ENCODE measurements around the gene PKP3.
A peak's percentile ranks its signal among the peaks of the same experiment; 100 is the strongest.

The PKP3 gene

DNA sequence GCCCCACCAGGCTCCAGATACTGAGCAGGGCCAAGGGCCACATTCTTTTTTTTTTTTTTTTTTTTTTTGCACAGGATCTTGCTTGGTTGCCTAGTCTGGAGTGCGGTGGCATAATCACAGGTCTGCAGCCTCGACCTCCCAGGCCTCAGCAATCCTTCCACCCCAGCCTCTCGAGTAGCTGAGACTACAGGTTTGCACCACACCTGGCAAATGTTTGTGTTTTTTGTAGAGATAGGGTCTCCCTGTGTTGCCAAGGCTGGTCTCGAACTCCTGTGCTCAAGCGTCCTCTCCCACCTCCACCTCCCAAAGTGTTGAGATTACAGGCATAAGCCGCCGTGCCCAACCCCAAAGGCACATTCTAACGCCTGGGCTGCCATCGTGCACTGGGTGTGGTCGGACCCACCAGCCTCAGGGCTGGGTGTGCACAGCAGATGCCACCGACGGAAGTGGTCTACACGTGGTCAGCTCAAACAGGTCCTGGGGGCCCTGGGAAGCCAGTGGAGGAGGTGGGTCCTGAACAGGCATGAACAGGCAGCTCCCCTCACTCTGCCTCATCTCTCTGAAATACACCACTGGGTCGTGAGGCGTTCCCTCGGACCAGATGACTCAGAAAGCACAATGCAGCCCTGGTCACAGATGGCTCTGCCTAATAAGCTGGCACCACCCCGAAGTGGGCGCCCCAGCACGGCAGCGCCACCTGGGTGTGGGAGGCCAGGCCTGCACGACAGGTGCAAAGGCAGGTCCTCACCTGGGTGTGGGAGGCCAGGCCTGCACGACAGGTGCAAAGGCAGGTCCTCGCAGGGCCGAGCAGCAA, 29.9 kb upstream of the PKP3 start:
- peak; percentile 83 for DNase-seq

DNA sequence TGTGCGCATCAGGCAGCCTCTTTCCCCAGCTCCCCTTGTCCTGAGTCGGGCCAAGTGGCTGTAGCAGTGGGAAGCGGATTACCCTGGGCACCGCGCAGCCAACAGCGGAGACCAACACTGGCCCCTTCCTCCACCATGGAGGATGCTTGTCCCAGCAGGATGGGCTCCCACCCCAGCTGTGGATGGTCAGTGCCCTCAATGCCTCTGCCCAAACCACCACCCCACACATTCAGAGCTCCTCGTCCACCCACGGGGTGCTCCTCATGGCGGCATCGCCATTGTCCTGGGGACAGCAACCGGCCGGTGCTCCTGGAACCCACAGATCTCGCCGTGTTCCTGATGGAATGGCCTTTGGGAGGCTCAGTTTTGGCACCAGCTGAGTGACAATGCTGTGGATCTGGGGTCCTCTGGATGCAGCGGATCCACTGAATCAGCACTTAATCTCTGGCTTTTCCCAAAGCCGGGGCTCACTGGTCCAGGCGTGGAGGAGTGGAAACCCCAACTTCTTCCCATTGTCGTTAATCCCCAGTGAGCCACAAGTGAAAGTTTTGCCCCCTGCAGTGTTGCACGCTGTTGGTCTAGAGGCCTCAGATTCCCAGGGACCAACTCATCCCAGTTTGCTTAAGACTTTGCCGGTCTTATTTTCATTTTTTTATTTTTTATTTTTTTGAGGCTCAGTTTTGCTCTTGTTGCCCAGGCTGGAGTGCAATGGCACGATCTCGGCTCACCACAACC, 28.9 kb upstream of the PKP3 start:
- no peak for DNase-seq

DNA sequence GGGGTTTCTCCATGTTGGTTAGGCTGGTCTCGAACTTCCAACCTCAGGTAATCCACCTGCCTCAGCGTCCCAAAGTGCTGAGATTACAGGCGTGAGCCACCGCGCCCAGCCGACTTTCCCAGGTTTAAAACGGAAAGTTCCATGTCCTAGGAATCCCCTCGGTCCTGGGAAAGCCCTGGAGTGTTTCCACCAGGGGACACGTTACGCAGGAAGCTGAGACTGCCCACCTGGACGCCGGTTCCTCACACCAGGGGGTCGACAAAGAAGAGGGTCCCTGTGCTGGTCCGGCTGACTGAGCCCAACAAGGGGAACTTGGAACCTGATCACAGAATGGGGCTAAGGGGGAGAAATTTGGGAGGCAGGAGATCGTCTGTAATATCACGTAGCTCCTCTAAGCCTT, 28.2 kb upstream of the PKP3 start:
- DNase-seq: no peak

DNA sequence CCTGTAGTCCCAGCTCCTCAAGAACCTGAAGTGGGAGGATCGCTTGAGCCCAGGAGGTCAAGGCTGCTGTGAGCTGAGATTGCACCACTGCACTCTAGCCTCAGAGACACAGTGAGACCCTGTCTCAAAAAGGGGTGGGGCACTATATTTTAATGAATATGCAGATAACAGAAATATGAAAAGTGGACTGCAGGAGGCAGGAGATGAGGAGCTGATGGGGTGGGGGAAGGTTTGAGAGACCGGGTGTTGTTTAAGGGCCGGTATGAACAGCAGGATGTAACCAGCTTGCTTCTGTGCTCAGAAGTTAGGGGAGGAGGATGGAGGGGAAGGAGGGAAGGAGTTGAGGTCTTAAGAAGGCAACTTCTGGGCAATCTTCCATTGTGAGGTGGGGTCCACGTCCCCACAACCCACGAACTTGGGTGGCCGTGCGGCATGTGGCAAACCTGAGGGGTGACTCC, 26.0 kb upstream of the PKP3 start:
- no peak for DNase-seq

DNA sequence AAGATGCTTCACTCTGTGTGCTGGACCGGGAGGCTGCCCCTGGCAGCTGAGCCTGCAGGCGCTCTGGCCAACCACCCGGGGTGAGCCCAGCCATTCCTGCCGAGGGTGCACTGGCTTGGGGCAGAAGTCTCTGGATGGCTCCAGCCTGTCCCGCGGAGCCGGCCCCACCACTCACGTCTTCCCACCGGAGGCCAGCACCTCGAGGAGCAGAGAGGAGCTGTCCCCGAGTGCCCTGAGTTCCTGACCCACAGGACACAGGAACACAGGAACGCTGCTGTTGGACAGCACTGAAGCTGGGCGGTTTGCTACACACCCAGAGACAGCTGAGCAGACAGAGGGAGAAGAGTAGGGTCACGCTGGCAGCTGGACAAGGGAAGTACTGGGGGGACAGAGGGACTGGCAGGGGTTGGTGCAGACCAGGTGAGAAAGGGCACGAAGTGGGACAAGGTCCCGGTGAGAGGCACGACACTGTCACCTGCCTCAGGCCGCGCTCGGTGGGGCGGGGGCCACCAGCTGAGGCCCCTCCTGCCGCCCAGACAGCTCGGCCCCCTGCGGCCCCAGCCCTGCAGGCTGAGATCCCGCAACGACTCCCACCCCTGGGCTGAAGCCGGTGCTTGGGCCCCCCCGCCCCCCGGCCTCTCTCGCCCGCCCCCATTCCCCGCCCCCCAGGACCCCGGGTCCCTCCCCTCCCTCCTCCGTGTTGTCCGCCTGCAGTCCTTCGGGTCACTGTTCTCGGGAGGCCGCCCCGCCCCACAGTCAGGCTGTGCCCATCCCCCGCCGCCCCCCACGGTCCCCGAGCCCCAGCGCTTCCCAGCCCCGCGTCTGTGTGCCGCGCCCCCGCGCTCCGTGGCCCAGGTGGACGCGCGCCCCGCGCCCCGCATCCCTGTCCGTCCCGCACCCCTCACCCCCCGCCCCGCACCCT, 25.3 kb upstream of the PKP3 start:
- DNase-seq: no peak

DNA sequence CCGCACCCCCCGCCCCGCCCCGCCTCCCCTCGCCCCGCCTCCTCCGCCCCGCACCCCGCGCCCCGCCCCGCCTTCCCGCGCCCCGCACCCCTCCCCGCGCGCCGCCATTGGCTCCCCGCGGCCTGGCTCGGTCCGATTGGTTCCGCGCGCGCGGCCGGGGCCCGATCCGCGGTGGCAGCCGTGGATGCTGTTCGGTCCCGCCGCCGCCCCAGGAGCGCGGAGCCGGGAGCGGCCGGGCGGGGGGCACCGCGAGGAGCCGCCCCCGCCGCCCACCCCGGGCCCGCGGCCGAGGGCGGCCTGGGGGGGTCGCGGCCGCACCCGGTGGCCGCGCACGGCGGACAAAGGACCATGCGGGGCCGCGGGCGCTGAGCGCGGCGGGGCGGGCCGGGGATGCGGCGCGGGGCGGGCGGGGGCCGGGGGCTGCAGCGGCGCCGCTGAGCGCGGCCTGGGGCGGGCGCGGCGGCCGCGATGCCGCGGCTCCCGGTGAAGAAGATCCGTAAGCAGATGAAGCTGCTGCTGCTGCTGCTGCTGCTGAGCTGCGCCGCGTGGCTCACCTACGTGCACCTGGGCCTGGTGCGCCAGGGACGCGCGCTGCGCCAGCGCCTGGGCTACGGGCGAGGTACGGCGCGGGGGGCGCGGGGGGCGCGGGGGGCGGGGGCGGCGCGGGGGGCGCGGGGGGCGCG, 24.5 kb upstream of the PKP3 start, which contains the start of gene B4GALNT4:
Gene B4GALNT4 (plus strand): TSS at position 164 of the 683 bp plus-strand sequence. CDS start 305 bp downstream, at position 469.
- peak; percentile 37 for DNase-seq

DNA sequence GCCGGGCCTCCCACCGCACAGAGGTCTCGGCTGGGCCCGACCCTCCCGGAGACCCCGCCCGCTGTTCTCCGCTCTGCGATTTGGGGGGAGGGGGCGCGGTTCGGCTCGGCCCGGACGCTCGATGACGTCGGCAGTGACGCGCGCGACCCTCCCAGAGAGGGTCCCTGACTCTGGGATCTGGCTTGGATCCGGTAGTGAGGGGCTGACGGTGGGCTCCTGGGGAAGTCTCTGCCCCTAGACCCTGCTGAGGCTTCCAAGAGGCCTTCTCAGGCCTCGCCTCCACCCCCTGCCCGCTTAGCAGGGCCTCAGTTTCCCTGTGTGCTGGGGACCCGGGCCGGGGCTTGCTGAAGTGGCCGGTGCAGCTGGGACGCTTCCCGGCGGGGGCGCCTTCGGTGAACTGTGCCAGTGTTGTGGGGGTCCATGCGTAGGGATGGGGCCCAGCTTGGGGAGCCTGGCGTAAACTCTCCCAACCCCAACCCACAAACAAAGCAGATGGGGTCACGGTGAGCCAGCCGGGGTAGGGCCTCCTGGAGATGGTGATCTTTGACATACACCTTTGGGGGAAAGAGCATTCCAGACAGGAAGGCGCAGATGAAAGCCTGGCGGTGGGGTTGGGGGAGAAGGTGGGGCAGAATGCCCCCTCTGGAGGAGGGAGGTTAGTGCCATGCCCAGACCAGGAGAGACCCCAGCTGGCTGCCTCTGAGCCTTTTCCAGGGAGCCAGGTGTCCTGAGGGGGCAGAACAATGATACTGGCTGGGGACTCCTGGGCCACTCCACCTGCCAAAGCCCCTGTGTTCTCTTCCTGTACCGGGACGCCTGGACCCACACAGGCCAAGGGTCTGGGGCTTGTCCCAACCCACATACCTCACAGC, 23.7 kb upstream of the PKP3 start:
- no peak for DNase-seq

DNA sequence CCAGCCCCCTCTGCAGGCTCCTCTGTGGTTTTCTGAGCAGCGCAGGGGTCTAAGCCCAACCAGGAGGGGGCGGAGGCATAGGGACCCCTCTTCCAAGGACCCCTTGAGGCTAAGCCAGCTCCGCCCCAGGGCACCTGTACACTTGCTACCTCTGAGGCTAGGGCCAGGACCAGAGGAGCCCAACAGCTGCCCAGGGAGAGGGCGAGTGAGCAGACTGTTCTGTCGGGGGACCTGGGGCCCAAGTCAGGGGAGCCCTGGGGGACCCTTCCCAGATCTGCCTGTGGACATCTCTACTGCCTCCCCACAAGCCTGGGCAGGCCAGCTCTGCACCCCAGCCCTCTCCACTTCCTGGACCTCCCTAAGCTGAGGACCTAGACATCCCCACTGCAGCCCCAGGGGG, 23.0 kb upstream of the PKP3 start:
- no peak for DNase-seq

DNA sequence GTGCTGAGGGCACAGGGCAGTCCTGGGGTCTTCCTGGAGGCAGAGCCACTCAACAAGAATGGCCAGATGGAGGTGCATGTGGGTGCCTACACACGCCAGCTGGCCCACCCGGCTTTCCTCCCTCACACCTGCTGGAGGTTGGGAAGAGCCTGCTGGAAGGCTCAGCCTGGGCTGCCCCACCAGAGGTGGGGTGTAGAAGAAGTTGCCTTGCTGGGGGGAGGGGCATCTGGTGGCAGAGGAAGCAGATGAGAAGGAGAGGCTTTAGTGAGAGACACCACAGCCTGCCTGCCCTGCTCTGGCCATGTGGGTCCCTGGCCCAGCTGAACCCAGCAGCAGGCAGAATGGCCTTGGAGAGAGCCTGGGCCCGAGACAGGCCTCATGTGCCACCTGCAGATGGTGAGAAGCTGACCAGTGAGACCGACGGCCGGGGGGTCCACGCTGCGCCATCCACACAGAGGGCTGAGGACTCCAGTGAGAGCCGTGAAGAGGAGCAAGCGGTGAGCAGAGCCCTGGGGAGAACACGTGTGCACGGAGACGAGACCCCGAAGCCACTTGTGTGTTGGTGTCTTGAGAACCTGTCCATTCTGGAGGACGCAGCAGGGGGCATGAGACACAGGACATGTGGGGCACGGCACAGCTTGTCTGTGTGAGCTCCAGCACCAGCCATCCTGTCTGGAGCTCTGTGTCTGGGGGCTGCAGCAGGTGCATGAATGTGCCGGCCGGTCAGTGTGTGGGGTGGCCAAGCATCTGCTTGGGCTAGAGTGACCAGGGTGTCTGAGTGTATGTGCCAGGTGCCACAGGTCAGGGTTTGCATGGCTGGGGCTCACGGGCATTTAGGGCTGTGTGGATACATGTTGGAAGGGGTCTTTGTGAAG, 22.1 kb upstream of the PKP3 start:
- no peak for DNase-seq

DNA sequence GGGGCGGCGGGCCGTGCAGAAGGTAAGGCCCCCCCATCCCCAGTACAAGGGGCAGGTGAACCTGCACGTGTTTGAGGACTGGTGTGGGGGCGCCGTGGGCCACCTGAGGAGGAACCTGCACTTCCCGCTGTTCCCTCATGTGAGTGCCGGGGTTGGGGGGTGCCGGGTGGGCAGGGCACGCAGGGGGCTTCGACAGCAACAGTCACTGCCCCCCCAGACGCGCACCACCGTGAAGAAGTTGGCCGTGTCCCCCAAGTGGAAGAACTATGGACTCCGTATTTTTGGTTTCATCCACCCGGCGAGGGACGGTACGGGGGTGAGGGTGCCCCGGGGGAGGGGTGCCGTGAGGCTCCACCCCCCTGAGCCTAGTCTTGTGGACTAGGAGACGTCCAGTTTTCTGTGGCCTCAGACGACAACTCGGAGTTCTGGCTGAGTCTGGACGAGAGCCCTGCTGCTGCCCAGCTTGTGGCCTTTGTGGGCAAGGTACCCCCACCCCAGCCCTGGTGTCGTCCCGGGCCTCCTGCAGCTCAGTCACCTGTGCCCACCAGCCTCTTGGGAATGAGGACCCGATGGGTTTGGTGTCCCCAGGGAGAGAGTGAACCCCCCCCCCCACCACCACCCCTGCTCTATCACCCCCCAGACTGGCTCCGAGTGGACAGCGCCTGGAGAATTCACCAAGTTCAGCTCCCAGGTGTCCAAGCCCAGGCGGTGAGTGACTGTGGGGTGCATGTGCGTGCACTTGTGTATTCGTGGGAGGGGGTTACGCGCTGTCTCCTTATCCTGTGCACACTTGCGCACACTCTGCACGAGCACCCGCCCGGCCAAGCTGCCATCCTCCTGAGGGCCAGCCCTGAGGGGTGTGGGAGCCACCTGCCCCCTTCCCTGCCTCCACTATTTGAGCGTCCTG, 20.9 kb upstream of the PKP3 start:
- DNase-seq: no peak

DNA sequence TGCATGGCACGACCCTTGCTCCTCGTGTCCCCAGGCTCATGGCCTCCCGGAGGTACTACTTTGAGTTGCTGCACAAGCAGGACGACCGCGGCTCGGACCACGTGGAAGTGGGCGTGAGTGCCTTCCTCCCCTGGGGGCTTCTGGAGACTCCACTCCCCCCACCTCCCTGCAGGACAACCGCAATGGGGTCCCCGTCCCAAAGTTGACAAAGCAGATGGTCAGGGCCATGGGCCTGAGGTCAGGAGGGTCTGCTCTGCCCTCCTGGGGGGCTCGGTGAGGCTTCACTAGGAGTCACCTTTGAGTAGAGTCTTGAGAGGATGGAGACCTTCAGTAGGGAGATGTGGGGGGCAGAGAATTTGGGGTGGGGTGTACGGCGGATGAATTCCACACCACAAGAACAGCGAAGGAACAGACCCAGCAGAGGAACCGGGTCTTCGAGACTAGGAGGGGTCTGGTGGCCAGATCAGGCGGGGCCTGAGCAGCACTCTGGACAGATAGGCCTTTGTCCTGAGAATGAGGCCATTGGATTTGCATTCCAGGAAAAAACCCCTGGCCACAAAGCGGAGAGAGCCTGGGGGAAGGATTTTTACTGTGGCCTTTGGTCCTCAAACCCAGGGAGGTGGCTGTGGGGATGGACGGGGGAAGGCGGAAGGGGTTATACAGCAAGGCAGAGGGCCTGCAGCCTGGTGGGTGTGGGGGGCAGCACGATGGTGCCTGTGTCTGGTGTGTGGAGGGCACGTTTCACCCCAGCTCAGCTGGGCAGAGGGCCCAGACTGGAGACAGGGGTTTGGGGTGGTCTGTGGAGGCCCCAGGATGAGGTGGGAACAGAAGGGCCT, 20.1 kb upstream of the PKP3 start:
- no peak for DNase-seq

DNA sequence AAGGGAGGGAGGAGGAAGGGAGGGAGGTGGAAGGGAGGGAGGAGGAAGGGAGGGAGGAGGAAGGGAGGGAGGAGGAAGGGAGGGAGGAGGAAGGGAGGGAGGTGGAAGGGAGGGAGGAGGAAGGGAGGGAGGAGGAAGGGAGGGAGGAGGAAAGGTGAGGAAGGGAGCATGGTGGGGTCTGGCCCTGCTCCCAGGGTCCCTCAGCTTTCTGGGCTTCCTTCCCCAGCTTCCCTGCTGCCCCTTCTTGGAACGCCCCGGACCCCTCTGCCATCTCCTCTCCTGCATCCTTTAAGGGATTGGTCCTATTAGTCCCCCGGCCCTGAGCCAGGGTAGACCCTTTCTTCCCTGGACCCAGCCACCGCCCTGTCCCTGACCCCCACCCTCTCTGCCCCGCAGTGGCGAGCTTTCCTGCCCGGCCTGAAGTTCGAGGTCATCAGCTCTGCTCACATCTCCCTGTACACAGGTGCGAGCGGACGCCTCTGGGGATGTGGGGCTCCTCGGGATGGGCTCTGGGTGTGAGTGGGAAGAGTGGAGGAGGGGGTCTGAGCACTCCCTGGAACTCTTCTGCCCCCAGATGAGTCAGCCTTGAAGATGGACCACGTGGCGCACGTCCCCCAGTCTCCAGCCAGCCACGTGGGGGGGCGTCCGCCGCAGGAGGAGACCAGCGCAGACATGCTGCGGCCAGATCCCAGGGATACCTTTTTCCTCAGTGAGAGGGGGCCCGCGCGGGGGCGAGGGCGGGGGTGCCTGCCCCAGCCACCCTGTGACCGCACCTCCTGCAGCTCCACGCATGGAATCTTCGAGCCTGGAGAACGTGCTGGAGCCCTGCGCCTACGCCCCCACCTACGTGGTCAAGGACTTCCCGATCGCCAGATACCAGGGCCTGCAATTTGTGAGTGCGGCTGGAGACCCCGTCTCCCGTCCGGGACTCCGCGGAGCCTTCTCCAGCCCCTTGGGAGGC, 18.7 kb upstream of the PKP3 start:
- DNase-seq: no peak

DNA sequence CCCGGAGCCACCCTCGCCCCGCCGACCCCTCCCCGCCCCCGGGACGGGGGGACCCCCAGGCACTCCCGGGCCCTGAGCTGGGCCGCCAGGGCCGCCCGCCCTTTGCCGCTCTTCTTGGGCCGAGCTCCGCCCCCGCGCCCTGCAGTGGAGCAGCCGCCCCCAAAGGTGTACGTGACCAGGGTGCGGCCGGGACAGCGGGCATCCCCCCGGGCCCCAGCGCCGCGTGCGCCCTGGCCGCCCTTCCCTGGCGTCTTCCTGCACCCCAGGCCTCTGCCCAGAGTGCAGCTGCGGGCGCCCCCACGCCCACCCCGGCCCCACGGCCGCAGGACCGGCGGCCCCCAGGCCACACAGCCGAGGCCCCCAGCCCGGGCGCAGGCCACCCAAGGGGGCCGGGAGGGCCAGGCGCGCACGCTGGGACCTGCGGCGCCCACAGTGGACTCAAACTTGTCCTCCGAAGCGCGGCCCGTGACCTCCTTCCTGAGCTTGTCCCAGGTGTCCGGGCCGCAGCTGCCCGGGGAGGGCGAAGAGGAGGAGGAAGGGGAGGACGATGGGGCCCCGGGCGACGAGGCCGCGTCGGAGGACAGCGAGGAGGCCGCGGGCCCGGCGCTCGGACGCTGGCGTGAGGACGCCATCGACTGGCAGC, 17.4 kb upstream of the PKP3 start:
- DNase-seq: no peak

DNA sequence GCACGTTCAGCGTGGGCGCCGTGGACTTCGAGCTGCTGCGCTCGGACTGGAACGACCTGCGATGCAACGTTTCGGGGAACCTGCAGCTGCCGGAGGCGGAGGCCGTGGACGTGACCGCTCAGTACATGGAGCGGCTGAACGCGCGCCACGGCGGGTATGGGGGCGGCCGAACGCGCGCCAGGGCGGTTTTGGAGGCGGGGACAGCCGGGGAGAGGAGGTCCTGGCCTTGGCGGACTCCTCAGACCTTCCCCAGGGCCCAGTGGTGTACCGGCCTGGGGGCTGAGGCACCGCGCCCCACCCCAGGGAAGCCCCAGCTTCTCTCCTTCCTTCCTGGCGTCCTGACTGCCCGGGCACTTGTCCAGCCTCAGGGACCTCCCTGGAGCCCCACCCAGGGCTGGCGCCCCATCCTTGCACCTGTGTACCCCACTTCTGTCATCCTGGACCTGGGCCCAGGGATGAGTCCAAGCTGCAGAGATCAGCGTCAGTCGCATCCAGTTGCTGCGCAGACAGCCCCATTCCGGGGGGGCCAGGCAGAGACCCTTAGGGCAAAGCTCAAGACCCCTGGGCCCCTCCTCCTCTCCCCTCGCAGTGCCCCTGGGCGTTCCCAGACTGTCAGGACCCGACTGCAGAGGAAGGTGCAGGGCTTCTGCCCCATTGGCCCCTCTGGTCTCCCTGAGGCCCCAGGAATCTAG, 16.7 kb upstream of the PKP3 start:
- DNase-seq: no peak

DNA sequence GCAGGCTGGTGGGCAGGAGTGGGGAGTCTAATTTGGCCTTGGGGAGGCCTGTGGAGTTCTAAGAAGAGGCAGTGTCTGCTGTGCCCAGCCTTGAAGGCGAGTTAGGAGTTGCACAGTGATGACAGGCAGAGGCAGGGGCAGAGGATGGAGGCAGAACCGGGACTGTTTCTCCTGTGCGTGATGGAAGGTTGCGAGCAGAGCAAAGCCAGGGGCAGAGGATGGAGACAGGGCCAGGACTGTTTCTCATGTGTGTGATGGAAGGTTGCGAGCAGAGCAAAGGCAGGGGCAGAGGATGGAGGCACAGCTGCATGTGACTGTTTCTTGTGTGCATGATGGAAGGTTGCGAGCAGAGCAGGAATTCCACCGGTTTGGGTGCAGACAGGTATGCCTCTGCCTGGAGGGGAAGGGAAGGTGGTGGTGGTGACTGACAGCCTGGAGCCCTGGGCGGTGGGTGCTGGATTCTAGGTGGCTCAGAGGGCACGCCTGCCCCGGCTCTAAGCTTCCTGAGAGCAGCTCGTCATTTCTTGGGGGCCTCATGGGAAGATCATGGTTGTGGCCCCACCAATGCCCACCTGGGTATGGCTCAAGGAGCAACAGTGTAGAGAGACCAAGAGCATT, 16.0 kb upstream of the PKP3 start:
- no peak for DNase-seq
